ENCODE data around the gene MAP4K5. TPM values are rescaled to one million over a fixed set of nuclear protein-coding genes. Genes with fewer than 3 reads are reported as not detected.

Gene MAP4K5
- total RNA-seq, 2 donors from 2014 or later: 45.0 to 60.3 TPM

DNA sequence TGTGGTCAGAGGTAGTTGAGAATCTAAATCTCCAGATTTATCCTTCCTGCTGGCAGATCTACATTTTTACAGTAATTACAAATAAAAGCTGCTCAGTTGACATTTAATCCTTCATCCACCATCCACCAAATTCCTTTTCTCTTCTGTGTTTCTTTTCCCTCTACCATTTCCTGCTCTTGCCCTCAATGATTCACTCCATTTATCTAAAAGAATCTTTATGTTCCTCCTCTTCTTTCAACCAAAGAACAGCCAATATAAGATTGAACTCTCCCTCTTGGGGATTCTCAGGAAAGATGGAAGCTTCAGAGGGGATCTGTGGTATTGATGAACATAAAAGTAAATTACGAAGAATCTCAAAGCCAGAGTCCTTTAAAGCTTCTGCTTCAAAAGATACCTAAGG lies 4.4 kb downstream of the MAP4K5 start:
- WGBS, 2 experiments (ENCODE audit: insufficient coverage in 1 of 2, insufficient read length in 1 of 2): 94% methylated on average over 1 of the region's 1 CpG; no CpG with 5 or more reads in 1 of the 2 experiments
- no peak overlapping the region for H3K27ac ChIP-seq (ENCODE audit: low read depth, low read length)
- H3K4me1 ChIP-seq (ENCODE audit: control insufficient read depth, insufficient read depth, low read length): no peaks in the 10 kb centered on the region
- no peak overlapping the region for H3K4me3 ChIP-seq (ENCODE audit: low read length)
- no peaks in the 10 kb centered on the region for H3K36me3 ChIP-seq (ENCODE audit: control insufficient read depth, insufficient read depth, low read length)
- no peaks in the 10 kb centered on the region for H3K27me3 ChIP-seq (ENCODE audit: control insufficient read depth, insufficient read depth, low read length, poor library complexity, severe bottlenecking)
- Mint-ChIP-seq H3K27ac (no peak overlapping the region), H3K4me3 (no peak overlapping the region), H3K36me3 (ENCODE audit: low read depth) (peaks cover 15% of the 10 kb centered on the region), H3K9me3 (no peaks in the 10 kb centered on the region), H3K4me1 (peaks cover 40% of the 10 kb centered on the region), H3K27me3 (ENCODE audit: insufficient read depth) (no peaks in the 10 kb centered on the region)
- TF ChIP-seq, protein P1, sequence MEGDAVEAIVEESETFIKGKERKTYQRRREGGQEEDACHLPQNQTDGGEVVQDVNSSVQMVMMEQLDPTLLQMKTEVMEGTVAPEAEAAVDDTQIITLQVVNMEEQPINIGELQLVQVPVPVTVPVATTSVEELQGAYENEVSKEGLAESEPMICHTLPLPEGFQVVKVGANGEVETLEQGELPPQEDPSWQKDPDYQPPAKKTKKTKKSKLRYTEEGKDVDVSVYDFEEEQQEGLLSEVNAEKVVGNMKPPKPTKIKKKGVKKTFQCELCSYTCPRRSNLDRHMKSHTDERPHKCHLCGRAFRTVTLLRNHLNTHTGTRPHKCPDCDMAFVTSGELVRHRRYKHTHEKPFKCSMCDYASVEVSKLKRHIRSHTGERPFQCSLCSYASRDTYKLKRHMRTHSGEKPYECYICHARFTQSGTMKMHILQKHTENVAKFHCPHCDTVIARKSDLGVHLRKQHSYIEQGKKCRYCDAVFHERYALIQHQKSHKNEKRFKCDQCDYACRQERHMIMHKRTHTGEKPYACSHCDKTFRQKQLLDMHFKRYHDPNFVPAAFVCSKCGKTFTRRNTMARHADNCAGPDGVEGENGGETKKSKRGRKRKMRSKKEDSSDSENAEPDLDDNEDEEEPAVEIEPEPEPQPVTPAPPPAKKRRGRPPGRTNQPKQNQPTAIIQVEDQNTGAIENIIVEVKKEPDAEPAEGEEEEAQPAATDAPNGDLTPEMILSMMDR (conservative IDR thresholded peaks at IDR 0.05): no peak
- no peak for DNase-seq
- H3K9me3 ChIP-seq (ENCODE audit: control insufficient read depth, low read length): no peaks in the 10 kb centered on the region
- H3K9ac ChIP-seq (ENCODE audit: extremely low read depth, low read length, poor library complexity, severe bottlenecking): no peak overlapping the region

DNA sequence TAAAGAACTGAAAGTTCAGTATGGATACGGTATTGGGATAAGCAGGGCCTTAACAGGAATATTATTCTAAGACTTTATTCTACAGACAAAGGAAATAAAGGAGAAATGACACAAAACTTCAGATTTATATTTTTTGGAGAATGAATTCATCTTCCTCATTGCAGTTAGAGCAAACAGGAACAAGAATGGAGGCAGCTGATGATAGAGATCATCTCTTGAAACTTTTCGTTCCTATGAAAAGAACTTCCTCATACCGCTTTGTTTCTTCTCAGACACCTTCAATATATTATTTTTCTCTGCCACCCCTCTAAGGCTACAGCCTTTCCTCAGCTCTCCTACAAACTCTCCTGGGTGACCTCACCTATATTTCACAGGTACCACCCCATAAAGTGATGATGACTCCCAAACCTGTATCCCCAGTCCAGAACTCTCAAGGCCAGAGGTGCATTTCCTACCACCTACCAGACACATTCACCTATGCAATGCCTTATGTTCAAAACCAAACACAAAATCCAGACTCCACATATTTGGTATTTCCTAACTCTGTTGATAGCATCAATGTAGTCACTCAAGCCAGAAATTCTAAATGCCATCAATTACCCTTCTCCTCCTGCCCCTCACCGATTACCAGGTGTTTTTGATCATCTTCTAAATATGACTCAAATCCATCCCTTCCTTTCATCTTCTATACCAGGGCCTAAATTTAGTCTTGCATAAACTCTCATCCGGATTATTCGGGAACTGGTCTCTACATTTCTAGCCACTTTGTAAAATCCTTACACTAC lies 7.4 kb downstream of the MAP4K5 start:
- no peaks in the 10 kb centered on the region for H3K9me3 ChIP-seq (ENCODE audit: control insufficient read depth, low read length)

GRCh38 chr14:50524060-50524459 lies 8.3 kb downstream of the MAP4K5 start:
- DNase-seq: no peak
- H3K27ac Mint-ChIP-seq: no peak overlapping the region
- TF ChIP-seq, protein P1 (conservative IDR thresholded peaks at IDR 0.05): no peak

More for the DNA sequence above, 7.4 kb downstream of the MAP4K5 start:
- Histone ChIP-seq H3K9ac (ENCODE audit: extremely low read depth, low read length, poor library complexity, severe bottlenecking) (no peak overlapping the region), H3K4me3 (ENCODE audit: low read length) (no peak overlapping the region), H3K27me3 (ENCODE audit: control insufficient read depth, insufficient read depth, low read length, poor library complexity, severe bottlenecking) (no peaks in the 10 kb centered on the region), H3K4me1 (ENCODE audit: control insufficient read depth, insufficient read depth, low read length) (no peaks in the 10 kb centered on the region), H3K27ac (ENCODE audit: low read depth, low read length) (no peak overlapping the region), H3K36me3 (ENCODE audit: control insufficient read depth, insufficient read depth, low read length) (no peaks in the 10 kb centered on the region)
- H3K36me3 Mint-ChIP-seq (ENCODE audit: low read depth): peaks cover 21% of the 10 kb centered on the region
- no peak overlapping the region for H3K4me3 Mint-ChIP-seq
- H3K4me1 Mint-ChIP-seq: peaks cover 25% of the 10 kb centered on the region
- H3K27me3 Mint-ChIP-seq (ENCODE audit: insufficient read depth): no peaks in the 10 kb centered on the region
- no peaks in the 10 kb centered on the region for H3K9me3 Mint-ChIP-seq
- H3K27ac Mint-ChIP-seq: no peak overlapping the region
- TF ChIP-seq, protein P1 (conservative IDR thresholded peaks at IDR 0.05): no peak
- WGBS, 2 experiments (ENCODE audit: insufficient coverage in 1 of 2, insufficient read length in 1 of 2): 97% methylated on average over 5 to 6 of the region's 6 CpGs
- DNase-seq: no peak

More at GRCh38 chr14:50524060-50524459, 8.3 kb downstream of the MAP4K5 start:
- no peaks in the 10 kb centered on the region for H3K9me3 ChIP-seq (ENCODE audit: control insufficient read depth, low read length)
- Mint-ChIP-seq H3K4me3 (no peak overlapping the region), H3K9me3 (no peaks in the 10 kb centered on the region), H3K27me3 (ENCODE audit: insufficient read depth) (no peaks in the 10 kb centered on the region), H3K4me1 (peaks cover 18% of the 10 kb centered on the region), H3K36me3 (ENCODE audit: low read depth) (peaks cover 22% of the 10 kb centered on the region)
- H3K9ac ChIP-seq (ENCODE audit: extremely low read depth, low read length, poor library complexity, severe bottlenecking): no peak overlapping the region
- H3K4me3 ChIP-seq (ENCODE audit: low read length): no peak overlapping the region
- H3K36me3 ChIP-seq (ENCODE audit: control insufficient read depth, insufficient read depth, low read length): no peaks in the 10 kb centered on the region
- WGBS, 2 experiments (ENCODE audit: insufficient coverage in 1 of 2, insufficient read length in 1 of 2): 96 to 100% methylated on average over 2 of the region's 2 CpGs
- no peaks in the 10 kb centered on the region for H3K4me1 ChIP-seq (ENCODE audit: control insufficient read depth, insufficient read depth, low read length)
- H3K27me3 ChIP-seq (ENCODE audit: control insufficient read depth, insufficient read depth, low read length, poor library complexity, severe bottlenecking): no peaks in the 10 kb centered on the region
- H3K27ac ChIP-seq (ENCODE audit: low read depth, low read length): no peak overlapping the region

Data from endodermal cell (in vitro differentiated cells).